ENCODE data around the gene BRSK2. TPM values are rescaled to one million over a fixed set of nuclear protein-coding genes. Genes with fewer than 3 reads are reported as not detected.
A peak's percentile ranks its signal among the peaks of the same experiment; 100 is the strongest.

The BRSK2 gene
- total RNA-seq, 1 donor from 2014 or later: 0.52 TPM

DNA sequence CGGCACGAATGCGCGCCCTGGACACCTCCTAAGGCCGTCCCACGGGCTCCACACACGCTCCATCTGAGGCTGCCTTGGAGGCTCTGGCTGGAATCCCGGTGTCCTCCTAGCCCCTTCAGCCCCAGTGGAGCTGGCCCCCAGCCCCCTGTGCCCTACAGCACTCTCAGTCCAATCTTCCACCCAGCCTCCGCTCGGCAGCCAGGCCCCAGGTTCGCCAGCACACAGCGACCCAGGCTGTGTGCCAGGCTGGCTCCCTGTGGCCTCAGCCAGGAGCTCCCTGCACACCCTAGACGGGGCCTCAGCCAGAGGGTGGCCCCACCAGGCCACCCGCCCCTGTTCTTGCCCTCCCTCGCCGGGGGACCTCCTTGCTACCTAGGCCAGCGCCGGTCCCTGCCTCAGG lies 78.3 kb downstream of the BRSK2 start:
- intact Hi-C loops (cut with micrococcal nuclease): no loop called here
- no peak for DNase-seq
- Histone ChIP-seq H3K4me3 (no peak overlapping the region), H3K27me3 (ENCODE audit: low read depth) (no peaks in the 10 kb centered on the region), H3K36me3 (peaks cover 44% of the 10 kb centered on the region), H3K27ac (replicated peaks) (peak overlapping the region; percentile 20), H3K9me3 (replicated peaks) (no peaks in the 10 kb centered on the region), H3K4me1 (peaks cover 13% of the 10 kb centered on the region)
- TF ChIP-seq, protein P1, sequence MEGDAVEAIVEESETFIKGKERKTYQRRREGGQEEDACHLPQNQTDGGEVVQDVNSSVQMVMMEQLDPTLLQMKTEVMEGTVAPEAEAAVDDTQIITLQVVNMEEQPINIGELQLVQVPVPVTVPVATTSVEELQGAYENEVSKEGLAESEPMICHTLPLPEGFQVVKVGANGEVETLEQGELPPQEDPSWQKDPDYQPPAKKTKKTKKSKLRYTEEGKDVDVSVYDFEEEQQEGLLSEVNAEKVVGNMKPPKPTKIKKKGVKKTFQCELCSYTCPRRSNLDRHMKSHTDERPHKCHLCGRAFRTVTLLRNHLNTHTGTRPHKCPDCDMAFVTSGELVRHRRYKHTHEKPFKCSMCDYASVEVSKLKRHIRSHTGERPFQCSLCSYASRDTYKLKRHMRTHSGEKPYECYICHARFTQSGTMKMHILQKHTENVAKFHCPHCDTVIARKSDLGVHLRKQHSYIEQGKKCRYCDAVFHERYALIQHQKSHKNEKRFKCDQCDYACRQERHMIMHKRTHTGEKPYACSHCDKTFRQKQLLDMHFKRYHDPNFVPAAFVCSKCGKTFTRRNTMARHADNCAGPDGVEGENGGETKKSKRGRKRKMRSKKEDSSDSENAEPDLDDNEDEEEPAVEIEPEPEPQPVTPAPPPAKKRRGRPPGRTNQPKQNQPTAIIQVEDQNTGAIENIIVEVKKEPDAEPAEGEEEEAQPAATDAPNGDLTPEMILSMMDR (IDR thresholded peaks at IDR 0.05; ENCODE audit: borderline replicate concordance): no peak

DNA sequence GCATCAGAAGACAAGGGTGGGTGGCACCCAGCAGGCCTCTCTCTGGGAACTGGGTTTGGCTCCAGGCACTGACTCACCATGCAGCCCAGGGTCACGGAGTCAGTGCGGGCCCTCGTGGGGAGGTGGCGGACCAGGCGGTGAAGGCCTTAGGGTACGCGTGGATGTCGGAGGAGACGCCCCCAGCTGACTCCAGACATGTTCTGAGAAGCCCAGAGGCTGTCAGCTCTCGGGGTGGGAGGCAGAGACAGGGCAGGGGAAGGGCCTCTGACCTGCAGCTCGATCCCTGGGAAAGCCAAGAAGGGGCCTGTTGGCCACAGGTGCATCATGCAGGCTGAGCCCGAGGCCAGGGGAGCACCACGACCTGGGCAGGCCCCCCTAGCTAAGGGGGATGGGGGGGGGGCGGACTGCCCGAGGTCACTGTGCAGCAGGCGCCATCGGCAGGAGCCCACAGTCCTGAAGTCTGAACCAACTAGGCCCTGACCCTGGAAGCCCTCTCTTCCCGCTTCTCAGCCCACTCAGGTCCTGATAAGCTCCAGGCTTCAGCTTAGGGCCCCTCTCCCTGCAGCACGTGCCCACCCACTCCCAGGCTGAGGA lies 78.8 kb downstream of the BRSK2 start:
- intact Hi-C loops (cut with micrococcal nuclease): no loop called here
- Histone ChIP-seq H3K27ac (replicated peaks) (peak overlapping the region; percentile 20), H3K4me1 (peaks cover 13% of the 10 kb centered on the region), H3K4me3 (no peak overlapping the region), H3K9me3 (replicated peaks) (no peaks in the 10 kb centered on the region), H3K27me3 (ENCODE audit: low read depth) (no peaks in the 10 kb centered on the region), H3K36me3 (peaks cover 50% of the 10 kb centered on the region)
- TF ChIP-seq, protein P1 (IDR thresholded peaks at IDR 0.05; ENCODE audit: borderline replicate concordance): no peak
- DNase-seq: no peak

DNA sequence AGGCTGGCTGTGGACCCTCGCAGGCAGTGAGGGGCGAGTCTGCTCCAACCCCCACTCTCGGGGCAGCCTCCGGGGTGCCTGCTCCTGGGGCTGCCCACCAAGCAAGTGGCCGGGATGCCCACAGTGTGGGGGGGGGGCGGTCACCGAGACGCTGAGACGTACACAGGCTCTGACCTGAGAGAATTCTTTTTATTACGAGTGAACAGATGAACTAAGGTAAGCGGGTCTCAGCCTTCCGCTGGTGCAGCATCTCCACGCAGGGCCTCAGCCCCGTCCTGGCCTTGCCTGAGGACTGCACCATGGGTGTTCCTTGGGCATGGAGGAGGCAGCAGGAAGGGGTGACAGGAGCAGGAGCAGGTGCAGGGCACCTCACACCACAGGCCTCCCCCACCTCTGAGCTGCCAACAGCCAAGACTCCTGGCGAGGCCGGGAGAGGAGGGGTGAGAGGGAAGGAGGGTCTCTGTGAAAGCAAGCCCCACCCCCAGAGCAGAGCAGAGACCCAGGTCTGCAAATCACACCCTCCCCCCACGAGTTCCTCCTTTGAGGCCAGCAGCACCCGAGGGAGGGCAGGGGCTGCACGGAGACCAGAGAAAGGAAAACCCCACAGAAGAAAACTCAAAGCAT lies 79.7 kb downstream of the BRSK2 start:
- Histone ChIP-seq H3K9me3 (replicated peaks) (no peaks in the 10 kb centered on the region), H3K27me3 (ENCODE audit: low read depth) (no peaks in the 10 kb centered on the region), H3K4me1 (peaks cover 13% of the 10 kb centered on the region), H3K4me3 (no peak overlapping the region), H3K27ac (replicated peaks) (no peak overlapping the region), H3K36me3 (peaks cover 58% of the 10 kb centered on the region)
- TF ChIP-seq, protein P1 (IDR thresholded peaks at IDR 0.05; ENCODE audit: borderline replicate concordance): no peak
- no peak for DNase-seq
- intact Hi-C loops (cut with micrococcal nuclease): no loop called here

DNA sequence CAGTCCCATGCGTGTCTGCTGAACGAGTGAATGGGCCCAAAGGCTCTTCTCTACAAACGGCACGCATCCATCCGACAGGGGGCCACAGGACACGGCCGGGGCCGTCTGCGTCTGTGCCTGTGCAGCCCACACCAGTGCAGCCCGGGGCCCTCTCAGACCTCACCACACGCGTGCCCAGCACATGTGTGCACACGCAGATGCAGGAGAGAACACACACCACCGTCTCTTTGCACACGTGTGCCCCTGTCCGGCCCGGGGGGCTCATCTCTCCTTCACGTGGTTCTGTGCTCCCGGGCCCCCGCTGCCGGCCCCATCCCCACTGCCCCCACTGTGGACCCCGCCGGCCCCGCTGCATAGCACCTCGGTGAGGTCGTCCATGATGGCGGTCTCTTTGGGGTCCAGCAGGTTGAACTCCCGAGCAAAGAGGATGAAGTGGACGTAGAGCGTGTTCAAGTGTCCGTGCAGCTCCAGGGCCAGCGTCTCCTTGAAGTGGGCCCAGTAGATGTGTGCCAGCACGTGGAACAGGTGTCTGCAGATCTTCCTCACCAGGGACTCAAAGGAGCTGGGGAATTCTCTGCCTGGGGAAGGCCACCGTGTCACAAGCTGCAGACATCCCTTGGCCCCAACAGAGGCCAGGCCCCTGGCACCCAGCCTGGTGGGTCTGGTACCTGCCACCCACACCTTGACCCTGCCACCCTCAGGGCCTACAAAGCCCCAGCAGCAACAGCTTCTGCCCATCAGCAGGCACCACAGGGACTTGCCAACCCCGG lies 80.4 kb downstream of the BRSK2 start:
- intact Hi-C loops (cut with micrococcal nuclease): no loop called here
- Histone ChIP-seq H3K4me3 (no peak overlapping the region), H3K9me3 (replicated peaks) (no peaks in the 10 kb centered on the region), H3K36me3 (peaks cover 65% of the 10 kb centered on the region), H3K4me1 (peaks cover 13% of the 10 kb centered on the region), H3K27me3 (ENCODE audit: low read depth) (no peaks in the 10 kb centered on the region), H3K27ac (replicated peaks) (no peak overlapping the region)
- TF ChIP-seq, protein P1 (IDR thresholded peaks at IDR 0.05; ENCODE audit: borderline replicate concordance): no peak
- no peak for DNase-seq

DNA sequence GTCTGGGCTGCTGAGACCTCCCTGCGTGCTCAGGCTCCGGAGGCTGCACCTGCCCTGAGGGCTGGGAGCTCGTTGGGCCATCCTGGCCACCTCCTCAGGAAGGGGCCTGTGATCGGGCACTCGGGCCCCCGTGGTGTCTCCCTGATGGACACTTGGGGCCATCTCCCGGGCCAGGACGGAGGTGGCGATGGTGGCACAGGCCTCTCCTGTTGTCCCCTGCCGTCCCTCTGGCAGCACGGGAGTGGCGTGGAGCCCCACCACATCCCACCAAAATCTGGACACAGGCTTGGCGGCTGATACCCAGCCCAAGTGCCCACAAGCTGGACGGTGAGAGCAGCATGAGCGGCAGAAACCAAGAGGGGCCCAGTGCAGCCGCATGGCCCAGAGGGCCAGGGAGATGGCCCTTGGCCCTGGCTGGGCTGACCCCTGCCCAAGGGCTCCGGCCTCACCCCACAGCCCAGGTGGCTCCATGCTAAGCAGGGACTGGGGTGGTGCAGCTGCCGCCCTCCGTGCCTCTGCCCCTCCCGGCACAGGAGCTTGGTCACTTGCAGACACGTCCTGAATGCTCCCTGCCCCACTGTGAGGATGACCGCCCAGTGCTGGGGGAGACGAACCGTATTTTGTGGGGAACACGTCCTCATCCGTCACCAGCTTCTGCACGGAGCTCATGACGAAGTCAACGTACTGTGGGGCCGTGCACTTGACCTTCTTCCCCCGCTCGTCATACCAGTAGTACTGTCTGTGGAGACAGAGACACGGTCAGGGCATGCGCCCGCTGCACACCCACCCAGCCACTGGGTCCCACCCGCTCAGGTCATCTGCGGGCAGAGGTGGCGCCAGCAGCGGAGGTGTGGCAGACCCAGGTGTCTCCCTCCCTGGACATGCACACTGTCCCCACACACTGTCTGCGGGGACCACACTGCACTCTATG lies 81.2 kb downstream of the BRSK2 start:
- TF ChIP-seq, protein P1 (IDR thresholded peaks at IDR 0.05; ENCODE audit: borderline replicate concordance): no peak

More for the DNA sequence above, 81.2 kb downstream of the BRSK2 start:
- no peak overlapping the region for H3K27ac ChIP-seq (replicated peaks)
- peak; percentile 10 for DNase-seq
- intact Hi-C loops (cut with micrococcal nuclease): no loop called here
- H3K27me3 ChIP-seq (ENCODE audit: low read depth): no peaks in the 10 kb centered on the region
- H3K4me3 ChIP-seq: no peak overlapping the region
- H3K9me3 ChIP-seq (replicated peaks): no peaks in the 10 kb centered on the region
- H3K36me3 ChIP-seq: peaks cover 73% of the 10 kb centered on the region
- H3K4me1 ChIP-seq: peaks cover 13% of the 10 kb centered on the region
